ENCODE measurements around the gene ZCCHC14. TPM values are rescaled to one million over a fixed set of nuclear protein-coding genes. Genes with fewer than 3 reads are reported as not detected.

The ZCCHC14 gene
- total RNA-seq, 1 experiment from 2014 or later = 27.7 TPM

GRCh38 chr16:87459833-87460232 lies 33.0 kb downstream of the ZCCHC14 start:
- Mint-ChIP-seq H3K4me1 (peaks cover 6 to 9% of the 10 kb centered on the region in 2 experiments; a peak in 3 of 4 replicates), H3K27me3 (ENCODE audit: low read depth) (no peaks in the 10 kb centered on the region), H3K36me3 (ENCODE audit: insufficient read depth in 1 of 3, low read depth in 3 of 3) (peaks cover 9 to 37% (median 33%) of the 10 kb centered on the region in 3 experiments; a peak in 6 of 7 replicates), H3K4me3 (no peak overlapping the region), H3K27ac (no peak overlapping the region), H3K9me3 (no peaks in the 10 kb centered on the region)
- Histone ChIP-seq H2AK5ac (ENCODE audit: insufficient read length, low read length) (no peak overlapping the region), H2AFZ (ENCODE audit: low read length) (no peak overlapping the region), H4K5ac (ENCODE audit: insufficient read length, low read depth, low read length) (no peak overlapping the region), H4K20me1 (ENCODE audit: control insufficient read depth, insufficient read depth, insufficient read length) (no peaks in the 10 kb centered on the region), H2BK12ac (ENCODE audit: insufficient read length, low read depth, low read length) (no peak overlapping the region), H3T11ph (ENCODE audit: low read length) (no peak overlapping the region), H3K9me3 (ENCODE audit: control insufficient read depth, low read depth, low read length) (no peaks in the 10 kb centered on the region), H3K18ac (ENCODE audit: insufficient read length, low read depth, low read length) (no peak overlapping the region), H3K4me1 (ENCODE audit: insufficient read depth, low read length) (no peaks in the 10 kb centered on the region), H4K91ac (ENCODE audit: insufficient read length, low read depth, low read length) (no peak overlapping the region), H3K79me2 (ENCODE audit: insufficient read depth, low read length) (no peaks in the 10 kb centered on the region; the same call in 1 of the 2 replicates), H2BK120ac (ENCODE audit: low read depth, low read length, poor library complexity, severe bottlenecking) (no peak overlapping the region), H3K23me2 (ENCODE audit: insufficient read length, low read depth, low read length, poor library complexity, severe bottlenecking) (no peaks in the 10 kb centered on the region), H3K9ac (ENCODE audit: extremely low read depth, insufficient read length, low read length) (no peak overlapping the region), H4K8ac (replicated peaks; ENCODE audit: insufficient read length, low read depth, low read length) (no peak overlapping the region), H3K23ac (ENCODE audit: insufficient read length, low read depth, low read length) (no peak overlapping the region), H2BK20ac (ENCODE audit: low read depth, low read length, poor library complexity, severe bottlenecking) (no peak overlapping the region), H3K4me2 (ENCODE audit: insufficient read depth, insufficient read length, low read length) (no peak overlapping the region), H3K27me3 (ENCODE audit: insufficient read depth, low read length) (no peaks in the 10 kb centered on the region), H2BK15ac (ENCODE audit: low read depth, low read length) (no peak overlapping the region), H2BK5ac (ENCODE audit: insufficient read length, low read length) (no peak overlapping the region), H3K27ac (ENCODE audit: insufficient read length, low read depth, low read length) (no peak overlapping the region), H3K14ac (ENCODE audit: insufficient read depth, low read length) (no peak overlapping the region), H3K4ac (ENCODE audit: low read depth, low read length) (no peak overlapping the region), H3K79me1 (ENCODE audit: insufficient read depth, low read depth, low read length, poor library complexity, severe bottlenecking) (peaks cover 4% of the 10 kb centered on the region), H3K56ac (ENCODE audit: insufficient read length, low read depth, low read length) (no peak overlapping the region)
- DNase-seq = no peak
- no CpG with 5 or more reads among the region's 9 CpGs for WGBS (ENCODE audit: extremely low coverage, insufficient read length, low lambda C conversion rate)
- TF ChIP-seq, protein P1, sequence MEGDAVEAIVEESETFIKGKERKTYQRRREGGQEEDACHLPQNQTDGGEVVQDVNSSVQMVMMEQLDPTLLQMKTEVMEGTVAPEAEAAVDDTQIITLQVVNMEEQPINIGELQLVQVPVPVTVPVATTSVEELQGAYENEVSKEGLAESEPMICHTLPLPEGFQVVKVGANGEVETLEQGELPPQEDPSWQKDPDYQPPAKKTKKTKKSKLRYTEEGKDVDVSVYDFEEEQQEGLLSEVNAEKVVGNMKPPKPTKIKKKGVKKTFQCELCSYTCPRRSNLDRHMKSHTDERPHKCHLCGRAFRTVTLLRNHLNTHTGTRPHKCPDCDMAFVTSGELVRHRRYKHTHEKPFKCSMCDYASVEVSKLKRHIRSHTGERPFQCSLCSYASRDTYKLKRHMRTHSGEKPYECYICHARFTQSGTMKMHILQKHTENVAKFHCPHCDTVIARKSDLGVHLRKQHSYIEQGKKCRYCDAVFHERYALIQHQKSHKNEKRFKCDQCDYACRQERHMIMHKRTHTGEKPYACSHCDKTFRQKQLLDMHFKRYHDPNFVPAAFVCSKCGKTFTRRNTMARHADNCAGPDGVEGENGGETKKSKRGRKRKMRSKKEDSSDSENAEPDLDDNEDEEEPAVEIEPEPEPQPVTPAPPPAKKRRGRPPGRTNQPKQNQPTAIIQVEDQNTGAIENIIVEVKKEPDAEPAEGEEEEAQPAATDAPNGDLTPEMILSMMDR (conservative IDR thresholded peaks at IDR 0.05) = no peak
